Right lobe of liver (tissue), 6 donors: ENCODE data around the gene FAM184A. TPM values are rescaled to one million over a fixed set of nuclear protein-coding genes. Genes with fewer than 3 reads are reported as not detected.
"Not testable (repeated sequence)": the region's sequence is repeated elsewhere in the genome, so short reads cannot be mapped to it uniquely, and the experiment has no call there.

Source experiments
- ATAC-seq, 4 donors: fragments of 200-7000 bp; cut with Tn5 transposase; one replicate each; pipeline ENCODE4 v1.9.1; 2020; ENCODE audit warnings: mild to moderate bottlenecking in 4 of 4, moderate library complexity in 4 of 4
- DNase-seq, 3 donors: peaks; one replicate each; pipeline ENCODE4 v3.0.0-alpha.2; 2020
- H3K27ac ChIP-seq, 3 donors: fragments of 200-600 bp; one replicate each; pipeline ENCODE4 v1.8.0; 2022
- H3K27me3 ChIP-seq, 2 donors: fragments of 200-600 bp; one replicate each; pipeline ENCODE4 v1.8.0; 2022
- H3K36me3 ChIP-seq, 4 donors: fragments of 200-600 bp; sonication (generic) in 1 of 4; one replicate each; pipeline versions ENCODE4 v1.5.1 to v1.8.0; 2017 to 2022; ENCODE audit warnings: control low read depth in 1 of 4
- H3K4me1 ChIP-seq, 4 donors: fragments of 200-600 bp; sonication (generic) in 1 of 4; one replicate each; pipeline versions ENCODE4 v1.5.1 to v1.8.0; 2017 to 2022; ENCODE audit warnings: control low read depth in 1 of 4
- H3K4me3 ChIP-seq, 3 donors: fragments of 200-600 bp; one replicate each; pipeline ENCODE4 v1.8.0; 2022
- H3K9me3 ChIP-seq, 4 donors: fragments of 200-600 bp; sonication (generic) in 1 of 4; one replicate each; pipeline versions ENCODE4 v1.5.1 to v1.8.0; 2017 to 2022; ENCODE audit warnings: control low read depth in 1 of 4
- POLR2A ChIP-seq: fragments of 450-650 bp; IDR thresholded peaks from one replicate; pipeline ENCODE4 v1.6.1; 2017; ENCODE audit warnings: antibody characterized with exemption, mild to moderate bottlenecking
- WGBS: methylation state at CpG from one replicate; pipeline ENCODE4 v1.1.6; 2018; ENCODE audit warnings: low coverage, low lambda C conversion rate; ENCODE audit not compliant: insufficient coverage; ENCODE audit errors: missing lambda C conversion rate; 5-methylcytosine and 5-hydroxymethylcytosine counted together
- intact Hi-C, 2 donors: fragments of 100-400 bp; cut with DNase I; formaldehyde crosslinking; loops; one replicate each; pipeline versions ENCODE4 v1.11.2 to v1.14.1; 2022
- total RNA-seq, 6 experiments: library from RNA; depleted of rRNA in 2 of 6; stranded (reverse); fragments of >200 nt in 2 of 6; fragmentation: NEBNext Ultra II Directional in 3 of 6; extraction: Animal tissue kit (Norgen Biotek cat#: 25700) in 3 of 6; gene quantifications; one replicate each; pipeline versions ENCODE4 v1.1.0 to v1.2.4, GENCODE V29; 2016 to 2023
- TF ChIP-seq, protein P1 (sequence below), 4 donors: fragments of 200-600 bp in 3 of 4; fragments of 450-650 bp in 1 of 4; IDR thresholded peaks; one replicate each; pipeline versions ENCODE4 v1.5.1 to v1.8.0; 2016 to 2022; ENCODE audit warnings: antibody characterized with exemption in 4 of 4, mild to moderate bottlenecking in 2 of 4
- donor health status: DM: no; HTN: yes; CAD: no.
- donor health status: DM: no; HTN: no; CAD: no.
- donor health status: DM: no; HTN: no; CAD: no.
- donor health status: DM: no; HTN: yes; CAD: no.
- donor health status: DM: no; HTN: yes; CAD: no.

FAM184A gene
- total RNA-seq, 6 experiments from 2014 or later, result 2.5 to 5.0 (median 3.2) TPM

DNA sequence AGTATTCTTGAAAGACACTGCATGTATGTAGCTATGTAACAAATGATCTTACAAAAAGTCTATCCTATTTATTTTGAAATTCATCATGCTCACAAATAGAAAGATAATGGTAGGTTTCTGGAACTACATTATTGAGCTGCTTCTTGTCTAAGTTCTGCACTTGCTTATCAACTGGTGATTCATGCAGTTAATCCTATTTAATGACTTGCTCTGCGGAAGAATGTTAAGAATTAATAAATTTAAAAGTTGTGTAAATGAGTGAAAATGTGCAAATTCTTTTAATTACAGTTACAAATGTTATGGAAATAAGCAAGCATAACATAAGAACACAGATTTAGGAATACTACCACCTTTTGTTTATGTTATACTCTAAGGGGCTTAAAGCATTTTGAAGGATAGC is 76.4 kb downstream of the FAM184A start:
- no peak for ATAC-seq
- WGBS, result 95% methylated on average over 1 of the region's 1 CpG

DNA sequence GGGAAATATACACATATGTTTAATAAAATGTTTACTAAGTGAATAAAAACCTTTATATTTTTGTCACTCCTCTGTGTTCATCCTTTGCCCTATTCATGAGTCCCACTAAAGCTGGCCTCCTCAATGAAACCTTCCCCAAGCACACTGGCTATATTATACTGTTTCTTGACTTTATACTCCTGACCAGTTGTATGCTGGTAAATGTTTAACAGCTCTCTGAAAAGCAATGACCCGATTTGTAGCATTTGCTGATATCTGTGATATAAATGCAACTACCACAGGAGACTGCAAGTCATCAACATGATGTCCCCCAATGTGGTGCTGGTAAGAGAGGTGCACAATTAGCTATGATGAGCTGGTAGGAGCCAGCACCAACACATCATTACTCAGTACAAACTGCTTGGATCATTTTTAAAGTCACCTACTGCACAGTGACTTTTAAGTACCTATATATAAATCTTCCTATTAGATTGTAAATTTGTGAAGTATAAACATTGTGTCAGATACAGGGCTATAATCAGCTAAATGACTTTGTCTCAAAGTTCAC is 78.9 kb downstream of the FAM184A start:
- no peak overlapping the region for H3K27ac ChIP-seq
- no peaks in the 10 kb centered on the region for H3K27me3 ChIP-seq
- TF ChIP-seq, protein P1, sequence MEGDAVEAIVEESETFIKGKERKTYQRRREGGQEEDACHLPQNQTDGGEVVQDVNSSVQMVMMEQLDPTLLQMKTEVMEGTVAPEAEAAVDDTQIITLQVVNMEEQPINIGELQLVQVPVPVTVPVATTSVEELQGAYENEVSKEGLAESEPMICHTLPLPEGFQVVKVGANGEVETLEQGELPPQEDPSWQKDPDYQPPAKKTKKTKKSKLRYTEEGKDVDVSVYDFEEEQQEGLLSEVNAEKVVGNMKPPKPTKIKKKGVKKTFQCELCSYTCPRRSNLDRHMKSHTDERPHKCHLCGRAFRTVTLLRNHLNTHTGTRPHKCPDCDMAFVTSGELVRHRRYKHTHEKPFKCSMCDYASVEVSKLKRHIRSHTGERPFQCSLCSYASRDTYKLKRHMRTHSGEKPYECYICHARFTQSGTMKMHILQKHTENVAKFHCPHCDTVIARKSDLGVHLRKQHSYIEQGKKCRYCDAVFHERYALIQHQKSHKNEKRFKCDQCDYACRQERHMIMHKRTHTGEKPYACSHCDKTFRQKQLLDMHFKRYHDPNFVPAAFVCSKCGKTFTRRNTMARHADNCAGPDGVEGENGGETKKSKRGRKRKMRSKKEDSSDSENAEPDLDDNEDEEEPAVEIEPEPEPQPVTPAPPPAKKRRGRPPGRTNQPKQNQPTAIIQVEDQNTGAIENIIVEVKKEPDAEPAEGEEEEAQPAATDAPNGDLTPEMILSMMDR (IDR thresholded peaks at IDR 0.05), result no peak
- no peak for TF ChIP-seq POLR2A
- no peak for DNase-seq
- intact Hi-C loops, result no loop called here
- WGBS, result 21% methylated on average over 1 of the region's 1 CpG
- no peaks in the 10 kb centered on the region for H3K4me1 ChIP-seq
- H3K9me3 ChIP-seq, result no peaks in the 10 kb centered on the region
- no peaks in the 10 kb centered on the region for H3K36me3 ChIP-seq
- peak in 1 of 4 donors; percentile 57 for ATAC-seq
- H3K4me3 ChIP-seq, result no peak overlapping the region

More for the DNA sequence above, 76.4 kb downstream of the FAM184A start:
- H3K27me3 ChIP-seq, result no peaks in the 10 kb centered on the region
- H3K36me3 ChIP-seq, result no peaks in the 10 kb centered on the region
- H3K4me1 ChIP-seq, result no peaks in the 10 kb centered on the region
- DNase-seq, result no peak
- H3K4me3 ChIP-seq, result no peak overlapping the region
- intact Hi-C loops, result no loop called here
- H3K27ac ChIP-seq, result no peak overlapping the region
- TF ChIP-seq POLR2A, result no peak
- TF ChIP-seq, protein P1 (IDR thresholded peaks at IDR 0.05), result no peak
- no peaks in the 10 kb centered on the region for H3K9me3 ChIP-seq

DNA sequence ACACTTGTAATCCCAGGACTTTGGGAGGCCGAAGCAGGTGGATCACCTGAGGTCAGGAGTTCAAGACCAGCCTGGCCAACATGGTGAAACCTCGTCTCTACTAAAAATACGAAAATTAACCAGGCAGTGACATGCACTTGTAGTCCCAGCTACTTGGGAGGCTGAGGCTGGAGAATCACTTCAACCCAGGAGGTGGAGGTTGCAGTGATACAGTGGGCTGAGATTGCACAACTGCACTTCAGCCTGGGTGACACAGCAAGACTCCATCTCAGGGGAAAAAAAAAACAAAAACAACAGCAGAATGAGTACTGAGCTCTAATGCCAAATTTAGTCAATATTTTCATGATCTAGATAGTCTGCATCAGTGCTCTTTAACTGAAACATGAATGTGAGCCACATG is 81.0 kb downstream of the FAM184A start:
- 79% methylated on average over 3 of the region's 3 CpGs for WGBS
- DNase-seq, H3K27ac ChIP-seq, H3K36me3 ChIP-seq, ATAC-seq, H3K9me3 ChIP-seq, intact Hi-C loops, H3K27me3 ChIP-seq, H3K4me3 ChIP-seq: not testable (repeated sequence)
- peaks cover 0 to 15% (median 0%) of the 10 kb centered on the region in 4 donors for H3K4me1 ChIP-seq

DNA sequence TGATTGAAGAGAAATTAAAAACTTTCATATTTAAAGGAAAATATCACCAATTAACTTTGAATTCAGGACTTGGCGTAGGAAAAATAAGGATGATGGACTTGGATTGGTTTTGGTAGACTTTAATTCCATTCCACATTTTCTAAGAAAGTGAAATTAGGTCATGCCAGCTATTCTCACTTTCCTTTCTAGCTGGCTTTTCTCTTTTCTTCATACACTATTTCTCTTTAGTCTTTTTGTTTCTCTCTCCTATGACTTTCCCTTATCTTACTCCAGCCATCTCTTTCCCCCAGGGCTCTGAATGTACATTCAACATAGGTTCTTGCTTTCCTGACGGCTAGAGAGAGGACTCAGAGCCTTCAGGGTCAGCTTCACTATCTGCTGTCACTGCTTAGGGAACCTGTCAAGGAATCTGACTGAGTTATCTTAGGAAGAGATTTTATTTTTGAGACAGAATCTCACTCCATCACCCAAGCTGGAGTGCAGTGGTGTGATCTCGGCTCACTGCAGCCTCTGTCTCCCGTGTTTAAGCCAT is 82.1 kb downstream of the FAM184A start:
- Histone ChIP-seq H3K4me1 (peaks cover 0 to 15% (median 0%) of the 10 kb centered on the region in 4 donors), H3K4me3 (no peak overlapping the region), H3K9me3 (no peaks in the 10 kb centered on the region), H3K36me3 (no peaks in the 10 kb centered on the region), H3K27me3 (no peaks in the 10 kb centered on the region), H3K27ac (no peak overlapping the region)
- TF ChIP-seq, protein P1 (IDR thresholded peaks at IDR 0.05), result no peak
- TF ChIP-seq POLR2A, result no peak
- DNase-seq (no peak), ATAC-seq (no peak)
- intact Hi-C loops, result no loop called here
- WGBS, result 98% methylated on average over 4 of the region's 4 CpGs

DNA sequence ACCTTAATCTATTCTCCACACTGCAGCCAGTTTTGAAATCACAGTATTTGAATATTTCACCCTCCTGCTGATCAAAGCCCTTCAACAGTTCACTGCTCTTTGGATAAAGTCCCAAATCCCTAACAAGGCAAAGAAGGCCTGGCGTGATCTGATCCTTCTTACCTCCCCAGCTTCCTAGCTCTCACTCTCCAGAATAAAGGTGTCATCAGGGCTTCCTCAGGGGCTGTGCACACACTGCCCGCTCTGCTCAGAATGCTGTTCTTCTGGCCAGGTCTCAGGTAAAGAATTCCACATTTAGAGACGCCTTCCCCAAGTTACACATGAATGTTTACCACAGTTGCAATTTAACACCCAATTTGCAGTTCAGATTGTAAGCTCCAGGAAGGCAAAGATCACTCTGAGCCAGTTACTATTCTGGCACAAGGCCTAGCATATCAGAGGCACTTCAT is 84.6 kb downstream of the FAM184A start:
- ATAC-seq (peak; percentile 65 to 96 (median 94)), DNase-seq (no peak)
- H3K27me3 ChIP-seq, result no peaks in the 10 kb centered on the region
- no peak overlapping the region for H3K4me3 ChIP-seq
- TF ChIP-seq, protein P1 (IDR thresholded peaks at IDR 0.05), result no peak
- no peak for TF ChIP-seq POLR2A
- H3K4me1 ChIP-seq, result peaks cover 0 to 15% (median 0%) of the 10 kb centered on the region in 4 donors
- 41% methylated on average over 3 of the region's 3 CpGs for WGBS
- peak overlapping the region in 1 of 3 donors; percentile 64 for H3K27ac ChIP-seq
- intact Hi-C loops, result no loop called here
- no peaks in the 10 kb centered on the region for H3K9me3 ChIP-seq
- H3K36me3 ChIP-seq, result no peaks in the 10 kb centered on the region
